Endodermal cell (in vitro differentiated cells): Measurements from ENCODE around the gene KCNC4. TPM values are rescaled to one million over a fixed set of nuclear protein-coding genes. Genes with fewer than 3 reads are reported as not detected.

Experiments
- DNase-seq: peaks from one replicate; pipeline ENCODE4 v3.0.0-alpha.2; 2017
- H3K27ac ChIP-seq: 2 replicates; pipeline ENCODE4 v1.5.1; 2013; ENCODE audit warnings: mild to moderate bottlenecking, low read depth, low read length, moderate library complexity
- H3K27me3 ChIP-seq: 2 replicates; pipeline ENCODE4 v1.6.1; 2013; ENCODE audit warnings: mild to moderate bottlenecking, low read length, moderate library complexity; ENCODE audit not compliant: insufficient read depth, control insufficient read depth, poor library complexity, severe bottlenecking
- H3K36me3 ChIP-seq: 2 replicates; pipeline ENCODE4 v1.7.0; 2013; ENCODE audit warnings: mild to moderate bottlenecking, low read length, moderate library complexity; ENCODE audit not compliant: control insufficient read depth, insufficient read depth
- H3K4me1 ChIP-seq: one replicate; pipeline ENCODE4 v1.7.0; 2013; ENCODE audit warnings: low read length; ENCODE audit not compliant: control insufficient read depth, insufficient read depth
- H3K4me3 ChIP-seq: 2 replicates; pipeline ENCODE4 v1.5.1; 2013; ENCODE audit warnings: mild to moderate bottlenecking, low read length, moderate library complexity
- H3K9ac ChIP-seq: 2 replicates; pipeline ENCODE4 v1.6.1; 2013; ENCODE audit warnings: mild to moderate bottlenecking, low read length, moderate library complexity; ENCODE audit not compliant: poor library complexity, severe bottlenecking; ENCODE audit errors: extremely low read depth
- H3K9me3 ChIP-seq: 2 replicates; pipeline ENCODE4 v1.6.1; 2013; ENCODE audit warnings: mild to moderate bottlenecking, low read length, moderate library complexity; ENCODE audit not compliant: control insufficient read depth
- H3K27ac Mint-ChIP-seq: 2 replicates; pipeline ENCODE4 v1.8.0; 2020; ENCODE audit warnings: mixed read lengths
- H3K27me3 Mint-ChIP-seq: 2 replicates; pipeline ENCODE4 v1.8.0; 2021; ENCODE audit warnings: mild to moderate bottlenecking, mixed read lengths; ENCODE audit not compliant: insufficient read depth
- H3K36me3 Mint-ChIP-seq: 2 replicates; pipeline ENCODE4 v1.8.0; 2020; ENCODE audit warnings: low read depth, mixed read lengths
- H3K4me1 Mint-ChIP-seq: 2 replicates; pipeline ENCODE4 v1.8.0; 2020; ENCODE audit warnings: mixed read lengths
- H3K4me3 Mint-ChIP-seq: 2 replicates; pipeline ENCODE4 v1.8.0; 2020; ENCODE audit warnings: mild to moderate bottlenecking, moderate library complexity, mixed read lengths
- H3K9me3 Mint-ChIP-seq: 2 replicates; pipeline ENCODE4 v1.8.0; 2020; ENCODE audit warnings: mild to moderate bottlenecking, mixed read lengths
- WGBS, 2 experiments: methylation state at CpG; one replicate each; pipeline versions ENCODE4 v1.1.5 to v1.1.7; 2013; ENCODE audit warnings: missing lambda C conversion rate in 2 of 2, mixed read lengths in 1 of 2; ENCODE audit not compliant: insufficient coverage in 1 of 2, insufficient read length in 1 of 2; 5-methylcytosine and 5-hydroxymethylcytosine counted together
- total RNA-seq, 2 donors: library from RNA; stranded (reverse); fragmentation: NEBNext Ultra II Directional in 1 of 2; extraction: Animal tissue kit (Norgen Biotek cat#: 25700) in 1 of 2; gene quantifications; 2 replicates in 1 of 2; 3 replicates in 1 of 2; pipeline ENCODE4 v1.2.1, GENCODE V29; 2021
- TF ChIP-seq, protein P1 (sequence below): fragments of 200-600 bp; sonication (generic); conservative IDR thresholded peaks from 2 replicates; pipeline ENCODE4 v1.5.0; 2021; ENCODE audit warnings: antibody characterized with exemption, mild to moderate bottlenecking

The KCNC4 gene
- total RNA-seq, 2 donors from 2014 or later, result 7.6 to 10.2 TPM

DNA sequence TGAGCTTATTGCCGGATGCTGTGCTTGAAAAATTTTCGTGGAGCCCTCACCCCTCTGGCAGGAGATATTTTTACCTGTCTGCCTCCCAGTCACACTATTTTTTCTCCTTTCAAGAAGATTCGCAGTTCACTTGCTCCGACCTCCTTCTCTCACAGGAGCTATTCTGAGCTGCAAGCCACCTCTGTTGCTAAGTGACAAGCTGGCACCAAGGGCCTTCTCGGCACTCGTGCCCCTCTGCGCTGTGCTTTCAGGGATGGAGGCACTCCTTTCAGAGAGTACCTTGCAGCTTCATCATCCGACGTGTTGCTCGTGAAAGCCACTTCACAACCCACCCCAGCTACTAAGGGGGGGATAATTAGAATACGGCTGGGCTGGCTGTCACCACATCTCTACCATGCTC, 48.3 kb upstream of the KCNC4 start:
- Mint-ChIP-seq H3K27me3 (peaks cover 20% of the 10 kb centered on the region), H3K4me3 (no peak overlapping the region), H3K4me1 (no peaks in the 10 kb centered on the region), H3K27ac (no peak overlapping the region), H3K36me3 (no peaks in the 10 kb centered on the region), H3K9me3 (no peaks in the 10 kb centered on the region)
- Histone ChIP-seq H3K27ac (no peak overlapping the region), H3K4me3 (no peak overlapping the region), H3K9me3 (no peaks in the 10 kb centered on the region), H3K9ac (no peak overlapping the region), H3K4me1 (no peaks in the 10 kb centered on the region), H3K27me3 (peaks cover 19% of the 10 kb centered on the region), H3K36me3 (no peaks in the 10 kb centered on the region)
- DNase-seq, result no peak
- 89 to 90% methylated on average over 3 to 11 of the region's 11 CpGs for WGBS, 2 experiments
- TF ChIP-seq, protein P1, sequence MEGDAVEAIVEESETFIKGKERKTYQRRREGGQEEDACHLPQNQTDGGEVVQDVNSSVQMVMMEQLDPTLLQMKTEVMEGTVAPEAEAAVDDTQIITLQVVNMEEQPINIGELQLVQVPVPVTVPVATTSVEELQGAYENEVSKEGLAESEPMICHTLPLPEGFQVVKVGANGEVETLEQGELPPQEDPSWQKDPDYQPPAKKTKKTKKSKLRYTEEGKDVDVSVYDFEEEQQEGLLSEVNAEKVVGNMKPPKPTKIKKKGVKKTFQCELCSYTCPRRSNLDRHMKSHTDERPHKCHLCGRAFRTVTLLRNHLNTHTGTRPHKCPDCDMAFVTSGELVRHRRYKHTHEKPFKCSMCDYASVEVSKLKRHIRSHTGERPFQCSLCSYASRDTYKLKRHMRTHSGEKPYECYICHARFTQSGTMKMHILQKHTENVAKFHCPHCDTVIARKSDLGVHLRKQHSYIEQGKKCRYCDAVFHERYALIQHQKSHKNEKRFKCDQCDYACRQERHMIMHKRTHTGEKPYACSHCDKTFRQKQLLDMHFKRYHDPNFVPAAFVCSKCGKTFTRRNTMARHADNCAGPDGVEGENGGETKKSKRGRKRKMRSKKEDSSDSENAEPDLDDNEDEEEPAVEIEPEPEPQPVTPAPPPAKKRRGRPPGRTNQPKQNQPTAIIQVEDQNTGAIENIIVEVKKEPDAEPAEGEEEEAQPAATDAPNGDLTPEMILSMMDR, result no peak

DNA sequence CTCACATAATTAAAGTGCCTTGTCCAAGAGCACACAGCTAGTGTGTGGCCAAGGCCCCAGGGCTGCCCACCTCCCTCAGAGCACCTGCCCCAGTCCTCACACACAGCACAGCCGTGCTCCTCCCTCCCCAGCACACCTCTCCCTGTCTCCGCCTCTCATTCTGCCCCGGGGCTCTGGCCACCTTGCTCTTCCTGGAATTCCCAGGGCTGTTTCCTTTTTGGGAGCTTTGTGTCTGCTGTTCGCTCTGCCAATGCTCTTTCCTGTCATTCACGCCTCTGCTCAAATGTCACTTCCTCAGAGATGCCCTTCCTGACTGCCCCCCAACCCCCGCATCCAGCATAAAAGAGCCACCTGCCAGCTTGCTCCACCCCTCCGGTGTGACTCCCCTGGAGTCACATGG, 46.5 kb upstream of the KCNC4 start:
- 69 to 74% methylated on average over 6 to 7 of the region's 7 CpGs for WGBS, 2 experiments
- Histone ChIP-seq H3K27me3 (peaks cover 14% of the 10 kb centered on the region), H3K4me1 (no peaks in the 10 kb centered on the region), H3K27ac (no peak overlapping the region), H3K36me3 (no peaks in the 10 kb centered on the region), H3K4me3 (no peak overlapping the region), H3K9ac (no peak overlapping the region), H3K9me3 (no peaks in the 10 kb centered on the region)
- Mint-ChIP-seq H3K4me1 (no peaks in the 10 kb centered on the region), H3K4me3 (no peak overlapping the region), H3K27me3 (peaks cover 15% of the 10 kb centered on the region), H3K36me3 (no peaks in the 10 kb centered on the region), H3K9me3 (no peaks in the 10 kb centered on the region), H3K27ac (no peak overlapping the region)
- TF ChIP-seq, protein P1, result no peak
- no peak for DNase-seq

DNA sequence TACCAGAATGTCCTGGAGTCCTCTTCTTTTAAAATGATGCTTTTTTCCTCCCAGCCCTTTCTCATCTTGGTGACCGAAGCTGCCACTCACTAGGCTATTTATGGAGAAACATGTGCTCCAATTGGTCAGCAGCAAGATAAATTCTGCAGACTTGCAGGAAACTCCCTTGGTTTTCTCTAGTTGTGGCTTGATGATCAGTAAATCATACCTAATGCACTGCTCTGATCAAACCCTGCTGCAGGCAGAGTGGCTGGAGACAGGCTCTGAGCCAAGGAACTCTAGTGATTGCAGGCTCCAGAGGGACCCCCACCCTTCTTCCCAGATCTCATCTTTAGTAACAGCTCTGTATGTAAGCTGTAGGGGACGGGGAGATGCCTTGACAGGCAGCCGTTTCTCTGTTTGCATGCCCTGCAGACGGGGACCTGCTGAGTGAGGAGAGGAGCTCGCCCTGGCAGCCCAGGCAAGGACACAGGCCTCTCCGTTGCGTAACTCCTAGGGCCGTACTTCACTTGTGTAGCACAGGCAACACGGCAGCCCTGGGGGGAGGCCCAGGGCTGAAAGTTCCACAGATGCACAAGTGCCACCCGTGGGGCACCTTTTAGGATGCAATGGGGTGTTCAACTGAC, 45.3 kb upstream of the KCNC4 start:
- peaks cover 11% of the 10 kb centered on the region for H3K27me3 Mint-ChIP-seq
- WGBS, 2 experiments, result 62 to 70% methylated on average over 4 to 10 of the region's 10 CpGs

More for the DNA sequence above, 45.3 kb upstream of the KCNC4 start:
- peaks cover 2% of the 10 kb centered on the region for H3K27me3 ChIP-seq
- Mint-ChIP-seq H3K9me3 (no peaks in the 10 kb centered on the region), H3K4me1 (no peaks in the 10 kb centered on the region), H3K36me3 (no peaks in the 10 kb centered on the region), H3K4me3 (no peak overlapping the region), H3K27ac (no peak overlapping the region)
- no peak overlapping the region for H3K27ac ChIP-seq
- DNase-seq, result no peak
- H3K4me1 ChIP-seq, result no peaks in the 10 kb centered on the region
- no peaks in the 10 kb centered on the region for H3K9me3 ChIP-seq
- no peak overlapping the region for H3K4me3 ChIP-seq
- TF ChIP-seq, protein P1, result no peak
- H3K36me3 ChIP-seq, result no peaks in the 10 kb centered on the region
- H3K9ac ChIP-seq, result no peak overlapping the region
